ENCODE data around the gene PFN4. TPM values are rescaled to one million over a fixed set of nuclear protein-coding genes. Genes with fewer than 3 reads are reported as not detected.

Gene PFN4
- 1 to 10 TPM in 2 of 4 donors, under 1 TPM in 1, not detected in 1; 0.39 to 5.7 (median 1.7) TPM for total RNA-seq

GRCh38 chr2:24123195-24123921, at the start of gene PFN4, which contains the start of gene FAM228B:
Gene PFN4, minus strand, starts transcription at chr2:24123334. Its CDS starts 799 bp downstream, at chr2:24122535.
Gene FAM228B, plus strand, starts transcription at chr2:24123469. Its CDS starts 893 bp downstream, at chr2:24124362.
- peak; percentile 68 to 71 for DNase-seq (ENCODE audit: low spot score in 2 of 2)
- Histone ChIP-seq H3K4me3 (peak within 1 kb of the TSS; percentile 53 to 79 (median 64)), H3K27me3 (no peaks in the 10 kb centered on the region), H3K27ac (peak within 1 kb of the TSS; percentile 80 to 97 (median 94)), H3K36me3 (no peaks in the 10 kb centered on the region), H3K4me1 (peaks cover 0 to 39% (median 11%) of the 10 kb centered on the region in 4 donors), H3K9me3 (no peaks in the 10 kb centered on the region)
- 0% methylated on average over 4 to 11 of the region's 103 CpGs for WGBS, 2 donors
- TF ChIP-seq EP300 (IDR thresholded peaks at IDR 0.05) (peak in 1 of 2 donors; percentile 64), CTCF (IDR thresholded peaks at IDR 0.05) (peak in 2 of 5 experiments; percentile 23 to 36), POLR2A (IDR thresholded peaks at IDR 0.05) (peak; percentile 34 to 78)

- 92 to 98% methylated on average over 5 of the region's 5 CpGs for WGBS, 2 donors
- Histone ChIP-seq H3K27ac (no peak overlapping the region), H3K27me3 (no peaks in the 10 kb centered on the region), H3K4me3 (no peak overlapping the region), H3K36me3 (peaks cover 0 to 14% (median 0%) of the 10 kb centered on the region in 3 donors), H3K4me1 (no peaks in the 10 kb centered on the region), H3K9me3 (peaks cover 0 to 1% (median 0%) of the 10 kb centered on the region in 4 donors)
- DNase-seq (ENCODE audit: low spot score in 2 of 2), result no peak
- no peak for TF ChIP-seq POLR2A (IDR thresholded peaks at IDR 0.05)
- no peak for TF ChIP-seq EP300 (IDR thresholded peaks at IDR 0.05)
- TF ChIP-seq CTCF (IDR thresholded peaks at IDR 0.05), result no peak
These were observed 45.9 kb upstream of the PFN4 start for GRCh38 chr2:24169023-24169422.

- no peak for DNase-seq (ENCODE audit: low spot score in 2 of 2)
- Histone ChIP-seq H3K4me1 (no peaks in the 10 kb centered on the region), H3K4me3 (no peak overlapping the region), H3K27ac (no peak overlapping the region), H3K36me3 (peaks cover 0 to 45% (median 0%) of the 10 kb centered on the region in 3 donors), H3K27me3 (no peaks in the 10 kb centered on the region), H3K9me3 (no peaks in the 10 kb centered on the region)
- TF ChIP-seq EP300 (IDR thresholded peaks at IDR 0.05) (no peak), CTCF (IDR thresholded peaks at IDR 0.05) (peak; percentile 31 to 77 (median 34))
- 48 to 63% methylated on average over 8 of the region's 8 CpGs for WGBS, 2 donors
These were observed 41.4 kb upstream of the PFN4 start for GRCh38 chr2:24164416-24164973.

GRCh38 chr2:24163601-24164000, 40.5 kb upstream of the PFN4 start:
- no peak overlapping the region for H3K4me3 ChIP-seq
- TF ChIP-seq EP300 (IDR thresholded peaks at IDR 0.05) (no peak), POLR2A (IDR thresholded peaks at IDR 0.05) (no peak), CTCF (IDR thresholded peaks at IDR 0.05) (no peak)
- H3K27ac ChIP-seq, result no peak overlapping the region
- H3K27me3 ChIP-seq, result no peaks in the 10 kb centered on the region
- H3K4me1 ChIP-seq, result no peaks in the 10 kb centered on the region
- no peak for DNase-seq (ENCODE audit: low spot score in 2 of 2)
- WGBS, 2 donors, result 86 to 88% methylated on average over 2 of the region's 2 CpGs
- H3K36me3 ChIP-seq, result peaks cover 0 to 49% (median 0%) of the 10 kb centered on the region in 3 donors
- no peaks in the 10 kb centered on the region for H3K9me3 ChIP-seq

GRCh38 chr2:24163186-24163585, 40.1 kb upstream of the PFN4 start:
- whole genome bisulfite sequencing, 2 donors, result 54 to 57% methylated on average over 3 of the region's 3 CpGs
- H3K4me3 ChIP-seq, result no peak overlapping the region
- TF ChIP-seq POLR2A (IDR thresholded peaks at IDR 0.05) (no peak), CTCF (IDR thresholded peaks at IDR 0.05) (no peak), EP300 (IDR thresholded peaks at IDR 0.05) (no peak)
- H3K4me1 ChIP-seq, result no peaks in the 10 kb centered on the region
- no peak for DNase-seq (ENCODE audit: low spot score in 2 of 2)
- H3K27me3 ChIP-seq, result no peaks in the 10 kb centered on the region
- no peak overlapping the region for H3K27ac ChIP-seq
- H3K36me3 ChIP-seq, result peaks cover 0 to 46% (median 0%) of the 10 kb centered on the region in 3 donors
- no peaks in the 10 kb centered on the region for H3K9me3 ChIP-seq
